ENCODE results near the gene RGS16. TPM values are rescaled to one million over a fixed set of nuclear protein-coding genes. Genes with fewer than 3 reads are reported as not detected.

RGS16 gene
- total RNA-seq, 1 donor from 2014 or later, result 9.7 TPM

- H3K4me1 Mint-ChIP-seq (ENCODE audit: unreplicated experiment), result peaks cover 40% of the 10 kb centered on the region
- H3K27me3 Mint-ChIP-seq, result peaks cover 52% of the 10 kb centered on the region
- peaks cover 5% of the 10 kb centered on the region for H3K9me3 Mint-ChIP-seq
- no peak for TF ChIP-seq CTCF (conservative IDR thresholded peaks at IDR 0.05)
- H3K27ac Mint-ChIP-seq, result no peak overlapping the region
- peak overlapping the region; percentile 3 for H3K4me3 Mint-ChIP-seq
- H3K36me3 Mint-ChIP-seq, result no peaks in the 10 kb centered on the region
- DNase-seq (ENCODE audit: extremely low spot score, unreplicated experiment), result no peak
These were observed 13.7 kb upstream of the RGS16 start for GRCh38 chr1:182617734-182618351.

GRCh38 chr1:182617014-182617429 lies 12.8 kb upstream of the RGS16 start:
- TF ChIP-seq CTCF (conservative IDR thresholded peaks at IDR 0.05), result no peak
- Mint-ChIP-seq H3K4me3 (peak overlapping the region; percentile 87), H3K27ac (no peak overlapping the region), H3K4me1 (ENCODE audit: unreplicated experiment) (peaks cover 48% of the 10 kb centered on the region), H3K27me3 (peaks cover 57% of the 10 kb centered on the region), H3K9me3 (peaks cover 5% of the 10 kb centered on the region), H3K36me3 (no peaks in the 10 kb centered on the region)
- no peak for DNase-seq (ENCODE audit: extremely low spot score, unreplicated experiment)

GRCh38 chr1:182616130-182617013 lies 12.2 kb upstream of the RGS16 start:
- peak overlapping the region; percentile 87 for H3K4me3 Mint-ChIP-seq
- TF ChIP-seq CTCF (conservative IDR thresholded peaks at IDR 0.05), result no peak
- no peak overlapping the region for H3K27ac Mint-ChIP-seq
- peaks cover 5% of the 10 kb centered on the region for H3K9me3 Mint-ChIP-seq
- H3K27me3 Mint-ChIP-seq, result peaks cover 60% of the 10 kb centered on the region
- DNase-seq (ENCODE audit: extremely low spot score, unreplicated experiment), result no peak
- H3K4me1 Mint-ChIP-seq (ENCODE audit: unreplicated experiment), result peaks cover 52% of the 10 kb centered on the region
- no peaks in the 10 kb centered on the region for H3K36me3 Mint-ChIP-seq

GRCh38 chr1:182615468-182616129 lies 11.4 kb upstream of the RGS16 start:
- Mint-ChIP-seq H3K4me3 (peak overlapping the region; percentile 87), H3K27me3 (peaks cover 64% of the 10 kb centered on the region), H3K4me1 (ENCODE audit: unreplicated experiment) (peaks cover 59% of the 10 kb centered on the region), H3K27ac (peak overlapping the region; percentile 69), H3K9me3 (peaks cover 5% of the 10 kb centered on the region), H3K36me3 (no peaks in the 10 kb centered on the region)
- TF ChIP-seq CTCF (conservative IDR thresholded peaks at IDR 0.05), result no peak
- DNase-seq (ENCODE audit: extremely low spot score, unreplicated experiment), result no peak

- Mint-ChIP-seq H3K4me3 (peak overlapping the region; percentile 87), H3K27ac (peak overlapping the region; percentile 69), H3K9me3 (peaks cover 5% of the 10 kb centered on the region), H3K27me3 (peaks cover 70% of the 10 kb centered on the region), H3K36me3 (no peaks in the 10 kb centered on the region), H3K4me1 (ENCODE audit: unreplicated experiment) (peaks cover 66% of the 10 kb centered on the region)
- no peak for TF ChIP-seq CTCF (conservative IDR thresholded peaks at IDR 0.05)
- peak; percentile 79 for DNase-seq (ENCODE audit: extremely low spot score, unreplicated experiment)
These were observed 10.7 kb upstream of the RGS16 start for GRCh38 chr1:182614796-182615454.
